ENCODE measurements around the gene OR6A2.

GRCh38 chr11:6828103-6828502 lies 28.6 kb upstream of the OR6A2 start:
- TF ChIP-seq EZH2 (IDR thresholded peaks at IDR 0.05; ENCODE audit: borderline replicate concordance, low read length), result no peak
- TF ChIP-seq CTCF (conservative IDR thresholded peaks at IDR 0.05 in 1 of 2, IDR thresholded peaks at IDR 0.05 in 1 of 2; ENCODE audit: extremely low read depth in 1 of 2, insufficient read depth in 1 of 2, low read depth in 1 of 2, low read length in 2 of 2), result no peak

Data from mammary epithelial cell (primary cell).